Fibroblast of mammary gland (primary cell): ENCODE results near the gene C16orf74.
A peak's percentile ranks its signal among the peaks of the same experiment; 100 is the strongest.

ENCODE experiments used
- DNase-seq: peaks from one replicate; pipeline ENCODE4 v3.0.0-alpha.2; 2010; ENCODE audit warnings: low read depth
- H3K4me3 ChIP-seq: 2 replicates; pipeline ENCODE4 v1.5.1; 2011; ENCODE audit warnings: low read depth, mild to moderate bottlenecking, low read length, moderate library complexity; ENCODE audit not compliant: control insufficient read depth
- CTCF ChIP-seq: conservative IDR thresholded peaks from 2 replicates; pipeline ENCODE4 v1.5.1; 2011; ENCODE audit warnings: low read depth, low read length, inconsistent platforms; ENCODE audit not compliant: control insufficient read depth, insufficient read depth

Gene C16orf74

GRCh38 chr16:85759631-85760419, 8.9 kb upstream of the C16orf74 start:
- DNase-seq: no peak
- no peak overlapping the region for H3K4me3 ChIP-seq
- TF ChIP-seq CTCF: peak; percentile 30

- no peak overlapping the region for H3K4me3 ChIP-seq
- no peak for DNase-seq
- TF ChIP-seq CTCF: no peak
These were observed 8.2 kb upstream of the C16orf74 start for GRCh38 chr16:85759136-85759535.

- DNase-seq: peak; percentile 80
- TF ChIP-seq CTCF: no peak
These were observed 6.5 kb upstream of the C16orf74 start for GRCh38 chr16:85757341-85757822.

GRCh38 chr16:85755929-85756768, 5.3 kb upstream of the C16orf74 start:
- peak; percentile 30 for DNase-seq
- no peak overlapping the region for H3K4me3 ChIP-seq

More at GRCh38 chr16:85757341-85757822, 6.5 kb upstream of the C16orf74 start:
- no peak overlapping the region for H3K4me3 ChIP-seq

GRCh38 chr16:85754413-85754812, 3.5 kb upstream of the C16orf74 start:
- H3K4me3 ChIP-seq: no peak overlapping the region
- DNase-seq: no peak
- no peak for TF ChIP-seq CTCF

More at GRCh38 chr16:85755929-85756768, 5.3 kb upstream of the C16orf74 start:
- TF ChIP-seq CTCF: no peak

GRCh38 chr16:85753976-85754375, 3.1 kb upstream of the C16orf74 start:
- no peak for TF ChIP-seq CTCF
- DNase-seq: no peak
- H3K4me3 ChIP-seq: no peak overlapping the region
